Uterus (tissue), 2 donors: Measurements from ENCODE around the gene THAP5.

ENCODE experiments used
- POLR2A ChIP-seq, 2 donors: fragments of 450-650 bp; IDR thresholded peaks; one replicate each; pipeline ENCODE4 v1.6.1; 2016; ENCODE audit warnings: antibody characterized with exemption in 2 of 2, mild to moderate bottlenecking in 1 of 2, moderate library complexity in 1 of 2
- TF ChIP-seq, protein P1 (sequence below), 4 experiments: fragments of 200-600 bp in 2 of 4; fragments of 450-650 bp in 2 of 4; sonication (generic) in 2 of 4; IDR thresholded peaks; one replicate each; pipeline ENCODE4 v1.5.1; 2016 to 2019; ENCODE audit warnings: antibody characterized with exemption in 4 of 4, mild to moderate bottlenecking in 2 of 4, moderate library complexity in 1 of 4

DNA sequence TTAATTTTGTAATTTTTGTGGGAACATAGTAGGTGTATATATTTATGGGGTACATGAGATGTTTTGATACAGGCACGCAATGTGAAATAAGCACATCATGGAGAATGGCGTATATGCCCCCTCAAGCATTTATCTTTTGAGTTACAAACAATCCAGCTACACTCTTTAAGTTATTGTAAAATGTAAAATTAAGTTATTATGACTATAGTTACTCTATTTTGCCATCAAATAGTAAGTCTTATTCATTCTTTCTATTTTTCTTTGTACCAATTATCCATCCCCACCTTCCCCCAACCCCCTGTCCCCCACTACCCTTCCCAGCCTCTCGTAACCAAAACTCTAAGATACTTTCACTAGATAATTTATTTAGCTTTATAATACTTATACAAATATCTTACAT lies 35.8 kb downstream of the THAP5 start:
- TF ChIP-seq, protein P1, sequence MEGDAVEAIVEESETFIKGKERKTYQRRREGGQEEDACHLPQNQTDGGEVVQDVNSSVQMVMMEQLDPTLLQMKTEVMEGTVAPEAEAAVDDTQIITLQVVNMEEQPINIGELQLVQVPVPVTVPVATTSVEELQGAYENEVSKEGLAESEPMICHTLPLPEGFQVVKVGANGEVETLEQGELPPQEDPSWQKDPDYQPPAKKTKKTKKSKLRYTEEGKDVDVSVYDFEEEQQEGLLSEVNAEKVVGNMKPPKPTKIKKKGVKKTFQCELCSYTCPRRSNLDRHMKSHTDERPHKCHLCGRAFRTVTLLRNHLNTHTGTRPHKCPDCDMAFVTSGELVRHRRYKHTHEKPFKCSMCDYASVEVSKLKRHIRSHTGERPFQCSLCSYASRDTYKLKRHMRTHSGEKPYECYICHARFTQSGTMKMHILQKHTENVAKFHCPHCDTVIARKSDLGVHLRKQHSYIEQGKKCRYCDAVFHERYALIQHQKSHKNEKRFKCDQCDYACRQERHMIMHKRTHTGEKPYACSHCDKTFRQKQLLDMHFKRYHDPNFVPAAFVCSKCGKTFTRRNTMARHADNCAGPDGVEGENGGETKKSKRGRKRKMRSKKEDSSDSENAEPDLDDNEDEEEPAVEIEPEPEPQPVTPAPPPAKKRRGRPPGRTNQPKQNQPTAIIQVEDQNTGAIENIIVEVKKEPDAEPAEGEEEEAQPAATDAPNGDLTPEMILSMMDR (IDR thresholded peaks at IDR 0.05), result no peak
- no peak for TF ChIP-seq POLR2A (IDR thresholded peaks at IDR 0.05)
